GM12892 (cell line): ENCODE measurements around the gene FLNB.

Source experiments
- DNase-seq: peaks from one replicate; pipeline ENCODE4 v3.0.0; 2011; ENCODE audit not compliant: insufficient read length
- FAIRE-seq: peaks from 2 replicates; lab custom pipeline; 2011; peaks lifted over from hg19 to GRCh38; lab: Jason Lieb, UNC
- POLR2A ChIP-seq: IDR thresholded peaks from 2 replicates; pipeline ENCODE4 v1.6.1; 2011; ENCODE audit warnings: low read depth, low read length, control low read depth
- POLR2AphosphoS5 ChIP-seq: IDR thresholded peaks from 2 replicates; pipeline ENCODE4 v1.6.1; 2011; ENCODE audit warnings: low read depth, low read length, control low read depth
- TAF1 ChIP-seq: IDR thresholded peaks from 2 replicates; pipeline ENCODE4 v1.6.1; 2011; ENCODE audit warnings: low read depth, mild to moderate bottlenecking, control low read depth, low read length, borderline replicate concordance

Gene FLNB

DNA sequence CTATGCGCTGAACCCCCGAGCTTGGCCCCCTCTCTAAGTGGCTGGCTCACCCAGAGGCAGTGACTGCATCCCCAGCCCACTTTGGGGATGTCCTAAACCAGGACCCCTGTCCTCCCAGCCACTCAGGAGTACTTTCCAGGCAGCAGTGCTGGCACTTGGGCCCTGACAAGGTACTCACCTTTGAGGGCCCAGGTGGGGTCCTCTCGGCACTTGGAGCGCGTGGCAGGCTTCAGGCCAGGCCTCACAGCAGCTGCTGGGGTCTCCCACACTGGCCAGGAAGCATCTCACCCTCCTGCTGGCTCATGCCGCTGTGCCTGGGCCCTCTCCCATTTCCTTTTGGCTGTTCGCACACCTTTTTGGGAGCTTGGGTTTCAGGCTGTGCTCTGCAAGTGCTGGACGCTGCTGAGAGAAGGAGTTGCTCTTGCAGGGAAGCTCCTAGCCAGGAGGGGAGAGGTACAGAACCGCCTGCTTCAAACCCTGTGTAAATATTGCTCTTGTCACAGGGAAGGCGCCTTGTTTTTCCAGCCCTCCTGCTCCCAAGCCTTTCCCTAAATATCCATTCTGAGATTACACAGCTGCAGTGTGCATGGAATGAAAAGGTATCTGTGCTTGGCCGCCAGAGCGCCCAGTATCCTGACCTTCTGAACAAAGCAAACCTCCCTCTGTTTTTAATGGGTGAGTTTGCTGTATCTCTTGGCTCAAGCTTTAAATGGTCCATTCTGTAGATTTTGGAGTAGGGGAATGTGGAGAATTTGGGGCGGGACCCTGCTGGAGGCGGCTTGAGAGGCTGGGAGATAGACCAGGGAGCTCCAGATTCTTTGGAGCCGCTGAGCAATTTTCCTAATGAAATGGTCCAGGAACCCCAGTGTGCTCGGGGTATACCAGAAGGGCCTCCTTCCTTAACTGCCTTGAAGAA, 156.9 kb downstream of the FLNB start:
- FAIRE-seq (no peak), DNase-seq (no peak)
- TF ChIP-seq POLR2AphosphoS5: no peak
- TF ChIP-seq TAF1: no peak
- TF ChIP-seq POLR2A: no peak

DNA sequence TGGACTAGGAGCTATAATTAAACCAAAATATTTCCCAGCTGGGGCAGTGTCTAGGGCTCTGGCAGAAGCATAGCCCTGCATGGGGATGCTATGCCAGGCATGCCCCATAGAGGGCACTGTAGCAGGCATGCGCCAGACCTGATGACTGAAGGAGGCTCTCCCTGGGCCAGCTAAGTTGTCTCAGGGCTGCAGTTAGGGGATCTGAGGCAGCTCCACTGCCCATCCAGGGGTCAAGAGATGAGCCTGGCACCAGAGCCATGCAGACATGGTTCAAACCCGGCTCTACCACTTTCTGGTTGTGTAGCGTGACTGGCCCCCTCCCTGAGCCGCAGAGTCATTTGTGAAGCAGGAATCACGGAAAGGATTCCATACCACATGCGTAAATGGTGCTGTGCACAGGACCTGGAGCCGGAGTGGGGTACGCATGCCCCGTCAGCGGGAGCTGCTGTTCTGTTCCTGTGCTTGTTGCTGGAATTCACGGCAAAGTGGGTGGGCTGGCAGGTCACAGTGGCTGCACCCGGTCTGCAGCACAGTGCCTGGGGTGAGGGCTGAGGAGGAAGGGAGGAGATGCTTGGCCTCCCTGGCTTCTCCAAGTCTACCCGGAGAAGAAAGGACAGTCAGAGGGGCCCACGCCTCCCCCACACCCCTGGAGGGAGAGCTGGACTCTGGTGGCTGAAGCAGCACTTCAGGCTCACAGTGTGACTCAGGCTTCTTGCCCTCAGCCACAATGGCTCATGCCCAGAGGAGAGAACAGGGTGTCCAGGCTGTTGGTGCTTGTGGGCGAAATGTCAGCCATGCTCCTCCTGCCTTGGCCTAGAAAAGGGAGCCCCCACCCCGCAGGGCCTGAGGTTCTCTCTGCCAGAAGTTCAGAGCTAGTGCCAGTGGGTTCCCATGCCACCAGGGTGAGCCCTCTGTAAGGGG, 159.5 kb downstream of the FLNB start:
- peak; percentile 69 for FAIRE-seq
- peak; percentile 82 for DNase-seq
- TF ChIP-seq POLR2AphosphoS5 (no peak), TAF1 (no peak), POLR2A (no peak)

DNA sequence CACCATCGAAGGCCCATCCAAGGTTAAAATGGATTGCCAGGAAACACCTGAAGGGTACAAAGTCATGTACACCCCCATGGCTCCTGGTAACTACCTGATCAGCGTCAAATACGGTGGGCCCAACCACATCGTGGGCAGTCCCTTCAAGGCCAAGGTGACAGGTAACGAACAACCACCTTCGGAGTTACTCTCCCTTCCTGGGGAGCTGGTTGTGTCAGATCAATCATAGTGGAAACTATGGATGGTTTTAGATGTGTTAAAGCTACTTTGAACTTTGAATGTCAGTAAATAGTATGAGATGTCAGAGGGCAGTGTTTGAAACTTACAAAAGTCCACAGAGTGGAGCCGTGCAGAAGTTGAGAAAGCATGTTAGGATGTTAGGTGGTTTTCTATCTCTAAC, 160.3 kb downstream of the FLNB start:
- DNase-seq (no peak), FAIRE-seq (no peak)
- TF ChIP-seq POLR2A: no peak
- no peak for TF ChIP-seq POLR2AphosphoS5
- TF ChIP-seq TAF1: no peak

- TF ChIP-seq POLR2AphosphoS5: no peak
- TF ChIP-seq TAF1: no peak
- TF ChIP-seq POLR2A: no peak
- DNase-seq: no peak
- no peak for FAIRE-seq
Measured at GRCh38 chr3:58169371-58169770, 161.1 kb downstream of the FLNB start.

DNA sequence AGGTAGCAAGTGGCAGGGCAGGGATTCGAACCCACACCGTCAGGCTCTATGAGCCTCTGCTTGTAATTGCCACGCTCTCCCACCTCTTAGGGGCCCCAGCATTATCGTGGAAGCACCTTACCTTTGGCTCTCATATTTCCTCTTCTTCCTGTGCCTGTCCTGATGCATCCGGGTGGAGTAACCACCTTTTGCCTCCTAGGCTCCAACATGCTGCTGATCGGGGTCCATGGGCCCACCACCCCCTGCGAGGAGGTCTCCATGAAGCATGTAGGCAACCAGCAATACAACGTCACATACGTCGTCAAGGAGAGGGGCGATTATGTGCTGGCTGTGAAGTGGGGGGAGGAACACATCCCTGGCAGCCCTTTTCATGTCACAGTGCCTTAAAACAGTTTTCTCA, 162.2 kb downstream of the FLNB start:
- FAIRE-seq (no peak), DNase-seq (no peak)
- TF ChIP-seq POLR2A (no peak), TAF1 (no peak)

- no peak for FAIRE-seq
- TF ChIP-seq POLR2A (no peak), TAF1 (no peak)
- DNase-seq: no peak
Measured at GRCh38 chr3:58171126-58171525, 162.9 kb downstream of the FLNB start.

GRCh38 chr3:58173029-58173668, 164.9 kb downstream of the FLNB start:
- FAIRE-seq (no peak), DNase-seq (no peak)
- TF ChIP-seq TAF1 (no peak), POLR2AphosphoS5 (no peak), POLR2A (no peak)

DNA sequence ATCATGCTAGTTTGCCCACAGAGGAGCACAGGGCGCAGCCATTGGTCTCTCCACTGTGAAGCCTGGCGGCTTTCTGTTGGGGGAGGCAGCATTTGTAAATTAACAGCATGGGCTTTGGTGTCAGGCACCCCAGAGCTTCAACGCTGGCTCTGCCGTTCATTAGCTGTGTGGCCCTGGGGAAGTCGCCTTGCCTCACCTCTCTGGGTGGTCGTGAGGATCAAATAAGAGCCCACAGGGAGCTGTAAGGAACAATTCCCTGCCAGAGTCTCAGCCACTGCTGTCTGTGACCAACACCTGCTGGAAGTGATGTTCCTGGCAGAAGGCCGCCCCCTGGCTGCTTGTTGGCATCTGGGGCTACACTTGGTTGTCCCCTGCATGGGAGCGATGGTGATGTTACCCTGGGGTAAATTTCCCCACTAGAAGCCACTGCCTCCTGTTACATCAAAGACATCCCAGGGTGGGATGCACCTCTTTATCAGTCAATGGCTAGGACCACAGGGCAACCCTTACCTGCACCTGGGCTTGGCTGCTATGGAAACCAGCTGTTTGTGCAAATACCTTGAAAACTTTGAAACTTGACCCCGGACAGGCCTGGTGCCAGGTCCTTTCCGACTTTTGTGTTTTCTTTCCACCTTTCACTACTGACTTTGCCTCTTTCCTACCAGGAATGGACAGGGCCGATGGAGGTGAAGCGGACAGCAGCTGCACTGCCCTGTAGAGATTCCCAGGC, 165.6 kb downstream of the FLNB start:
- FAIRE-seq (no peak), DNase-seq (peak; percentile 47)

GRCh38 chr3:58175187-58175436, 166.9 kb downstream of the FLNB start:
- TF ChIP-seq POLR2A (no peak), TAF1 (no peak), POLR2AphosphoS5 (no peak)
- DNase-seq (no peak), FAIRE-seq (no peak)

More for the DNA sequence above, 165.6 kb downstream of the FLNB start:
- TF ChIP-seq TAF1: no peak
- TF ChIP-seq POLR2AphosphoS5: no peak
- no peak for TF ChIP-seq POLR2A

DNA sequence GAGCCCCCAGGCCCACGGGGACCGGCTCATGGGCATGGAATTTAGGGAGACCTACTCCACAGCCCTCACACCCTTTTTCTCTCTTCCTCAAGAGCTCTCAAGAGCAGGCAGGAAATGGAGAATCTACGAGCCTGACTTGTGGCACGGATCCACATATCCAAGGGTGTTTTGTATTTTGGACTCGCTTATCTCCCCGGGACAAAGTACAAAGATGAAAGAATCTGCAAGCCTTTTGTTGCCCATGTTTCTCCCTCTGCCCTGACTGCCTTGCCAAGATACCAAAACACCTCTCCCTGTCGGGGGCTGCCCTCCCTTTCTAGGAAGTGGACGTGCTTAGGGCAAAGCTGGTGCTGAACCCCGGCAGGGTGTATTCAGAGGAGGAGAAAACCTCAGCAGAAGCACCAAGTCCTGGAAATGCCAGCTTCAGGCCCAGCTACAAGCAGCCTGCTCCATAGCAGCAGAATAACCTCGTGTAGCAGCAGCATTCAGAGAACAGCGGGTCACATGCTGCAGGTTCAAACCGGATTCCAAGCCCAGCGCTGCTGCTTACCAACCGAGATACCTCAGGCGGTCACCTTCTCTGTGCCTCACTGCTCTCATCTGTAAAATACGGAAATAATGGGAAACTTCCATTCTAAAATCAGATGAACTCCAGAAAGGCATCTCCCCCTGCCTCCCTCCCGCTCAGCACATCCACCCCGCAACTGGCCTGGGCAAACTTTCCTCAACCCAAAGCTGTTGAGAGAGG, 167.4 kb downstream of the FLNB start:
- DNase-seq (no peak), FAIRE-seq (peak; percentile 44)
- TF ChIP-seq POLR2AphosphoS5: no peak
- TF ChIP-seq POLR2A: no peak
- no peak for TF ChIP-seq TAF1
